OCI-LY7 (cell line): ENCODE data around the gene DHRS3. TPM values are rescaled to one million over a fixed set of nuclear protein-coding genes. Genes with fewer than 3 reads are reported as not detected.

Experiments used
- BruUV-seq: library from RNA; stranded (reverse); fragments of 400-500 nt; replicated peaks from 2 replicates; lab custom pipeline; 2021; lab: Mats Ljungman, UMichigan
- CTCF ChIA-PET: fragments of 300-600 bp; sonication (Branson Sonifier 250); formaldehyde crosslinking; loops from one replicate; lab custom pipeline; 2022; ENCODE audit warnings: antibody characterized with exemption; ENCODE audit not compliant: unreplicated experiment; lab: Charles Lee
- POLR2A ChIA-PET: fragments of 300-600 bp; sonication (Branson Sonifier 250); formaldehyde crosslinking; loops from one replicate; lab custom pipeline; 2022; ENCODE audit warnings: antibody characterized with exemption; lab: Charles Lee
- DNase-seq: peaks from one replicate; pipeline ENCODE4 v3.0.0-alpha.2; 2015; ENCODE audit warnings: low spot score
- H2AFZ ChIP-seq: fragments of 200-600 bp; sonication (generic), shearing (Covaris generic); 2 replicates; pipeline ENCODE4 v1.6.1; 2014; ENCODE audit warnings: mild to moderate bottlenecking, antibody characterized with exemption, low read length, moderate library complexity
- H3K27ac ChIP-seq: fragments of 200-600 bp; sonication (generic); 2 replicates; pipeline ENCODE4 v1.5.1; 2014; ENCODE audit warnings: mixed run types, low read depth, mild to moderate bottlenecking, moderate library complexity, low read length, inconsistent platforms; ENCODE audit not compliant: poor library complexity, severe bottlenecking
- H3K36me3 ChIP-seq: fragments of 200-600 bp; sonication (generic); 2 replicates; pipeline ENCODE4 v1.6.1; 2014; ENCODE audit warnings: mild to moderate bottlenecking, antibody characterized with exemption, low read length, moderate library complexity, mixed read lengths; ENCODE audit not compliant: insufficient read depth
- H3K4me1 ChIP-seq: fragments of 200-600 bp; sonication (generic); 2 replicates; pipeline ENCODE4 v1.5.1; 2014; ENCODE audit warnings: mild to moderate bottlenecking, low read length; ENCODE audit not compliant: insufficient read depth, poor library complexity, severe bottlenecking
- H3K4me2 ChIP-seq: fragments of 200-600 bp; sonication (generic); 2 replicates; pipeline ENCODE4 v1.6.1; 2014; ENCODE audit warnings: mild to moderate bottlenecking, low read length
- H3K4me3 ChIP-seq: fragments of 200-600 bp; sonication (generic); 2 replicates; pipeline ENCODE4 v1.5.1; 2014; ENCODE audit warnings: mild to moderate bottlenecking, low read depth, low read length; ENCODE audit not compliant: poor library complexity, severe bottlenecking
- H3K79me2 ChIP-seq: fragments of 200-600 bp; sonication (generic); 2 replicates; pipeline ENCODE4 v1.6.1; 2016; ENCODE audit warnings: low read depth, mild to moderate bottlenecking, low read length, moderate library complexity, mixed read lengths; ENCODE audit not compliant: insufficient read depth
- H3K9me2 ChIP-seq: fragments of 200-600 bp; sonication (generic); 2 replicates; pipeline ENCODE4 v1.6.1; 2016; ENCODE audit warnings: mild to moderate bottlenecking, low read length, mixed read lengths; ENCODE audit not compliant: insufficient read depth
- H3K9me3 ChIP-seq: fragments of 200-600 bp; sonication (generic); 2 replicates; pipeline ENCODE4 v1.6.1; 2014; ENCODE audit warnings: mild to moderate bottlenecking, mixed run types, low read length, mixed read lengths
- H4K20me1 ChIP-seq: fragments of 200-600 bp; sonication (generic); 2 replicates; pipeline ENCODE4 v1.6.1; 2014; ENCODE audit warnings: mild to moderate bottlenecking, antibody characterized with exemption, low read length, moderate library complexity, mixed read lengths; ENCODE audit not compliant: insufficient read depth
- EZH2phosphoT487 ChIP-seq: fragments of 200-600 bp; sonication (generic); IDR thresholded peaks from 2 replicates; pipeline ENCODE4 v1.6.1; 2018; ENCODE audit warnings: low read depth, borderline replicate concordance, mild to moderate bottlenecking, mixed run types, antibody characterized with exemption, low read length, moderate library complexity, mixed read lengths
- intact Hi-C: fragments of 100-400 bp; cut with micrococcal nuclease; formaldehyde crosslinking; loops from one replicate; pipeline ENCODE4 v1.10.0; 2022; ENCODE audit not compliant: unreplicated experiment
- total RNA-seq, 2 experiments: library from RNA; depleted of rRNA in 1 of 2; stranded (reverse); fragments of >200 nt in 1 of 2; shearing (Covaris generic) in 1 of 2; gene quantifications; 2 replicates each; pipeline ENCODE4 v1.2.3, GENCODE V29; 2014 to 2022
- TF ChIP-seq, protein P1 (sequence below): fragments of 200-600 bp; sonication (generic); conservative IDR thresholded peaks from 2 replicates; pipeline ENCODE4 v1.5.1; 2014; ENCODE audit warnings: mild to moderate bottlenecking, antibody characterized with exemption, low read length, moderate library complexity, mixed read lengths

DHRS3 gene
- total RNA-seq, 2 experiments from 2014 or later: not detected

DNA sequence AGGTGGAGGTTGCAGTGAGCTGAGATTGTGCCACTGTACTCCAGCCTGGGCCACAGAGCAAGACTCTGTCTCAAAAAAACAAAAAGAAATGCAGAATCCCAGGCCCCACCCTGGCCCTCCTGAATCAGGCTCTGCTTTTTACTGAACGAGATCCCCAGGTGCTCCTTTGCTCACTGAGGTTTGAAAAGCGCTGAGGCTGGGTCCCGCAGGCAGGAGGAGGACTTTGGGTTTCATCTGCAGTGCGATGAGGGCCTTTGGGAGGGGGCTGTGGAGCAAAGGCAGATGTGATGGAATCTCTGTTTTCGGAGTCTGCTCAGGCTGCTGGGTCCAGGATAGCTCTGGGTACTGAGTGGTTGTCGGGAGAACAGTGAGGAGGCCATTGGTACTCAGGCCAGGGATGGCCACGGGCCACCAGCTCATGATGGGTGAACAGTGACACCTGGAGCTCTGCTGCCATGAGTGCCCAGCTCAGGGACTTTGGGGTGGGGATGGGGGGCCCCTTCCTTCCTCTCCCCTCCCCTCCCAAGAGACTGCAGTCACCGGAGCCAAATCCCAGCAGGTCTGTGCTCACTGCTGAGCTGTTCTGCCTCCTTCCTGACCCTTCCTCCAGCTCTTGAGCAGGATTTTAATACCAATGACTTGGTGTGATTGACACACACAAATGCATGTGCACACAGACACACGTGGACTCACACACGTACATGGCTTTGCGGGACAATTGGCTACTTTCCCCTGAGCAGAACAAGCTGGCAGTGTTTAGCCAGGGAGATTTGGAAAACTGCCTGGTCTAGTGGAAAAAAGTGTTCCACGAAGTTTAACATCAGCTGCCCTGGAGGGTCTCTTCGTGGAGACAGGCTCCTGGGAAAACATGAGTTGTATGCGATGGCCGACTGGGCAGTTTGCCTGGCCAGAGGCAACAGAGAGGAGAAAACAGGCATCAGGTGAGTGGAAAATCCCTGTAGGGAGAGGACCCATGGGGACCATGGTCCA, 3.6 kb upstream of the DHRS3 start:
- no peaks in the 10 kb centered on the region for H3K36me3 ChIP-seq
- TF ChIP-seq, protein P1, sequence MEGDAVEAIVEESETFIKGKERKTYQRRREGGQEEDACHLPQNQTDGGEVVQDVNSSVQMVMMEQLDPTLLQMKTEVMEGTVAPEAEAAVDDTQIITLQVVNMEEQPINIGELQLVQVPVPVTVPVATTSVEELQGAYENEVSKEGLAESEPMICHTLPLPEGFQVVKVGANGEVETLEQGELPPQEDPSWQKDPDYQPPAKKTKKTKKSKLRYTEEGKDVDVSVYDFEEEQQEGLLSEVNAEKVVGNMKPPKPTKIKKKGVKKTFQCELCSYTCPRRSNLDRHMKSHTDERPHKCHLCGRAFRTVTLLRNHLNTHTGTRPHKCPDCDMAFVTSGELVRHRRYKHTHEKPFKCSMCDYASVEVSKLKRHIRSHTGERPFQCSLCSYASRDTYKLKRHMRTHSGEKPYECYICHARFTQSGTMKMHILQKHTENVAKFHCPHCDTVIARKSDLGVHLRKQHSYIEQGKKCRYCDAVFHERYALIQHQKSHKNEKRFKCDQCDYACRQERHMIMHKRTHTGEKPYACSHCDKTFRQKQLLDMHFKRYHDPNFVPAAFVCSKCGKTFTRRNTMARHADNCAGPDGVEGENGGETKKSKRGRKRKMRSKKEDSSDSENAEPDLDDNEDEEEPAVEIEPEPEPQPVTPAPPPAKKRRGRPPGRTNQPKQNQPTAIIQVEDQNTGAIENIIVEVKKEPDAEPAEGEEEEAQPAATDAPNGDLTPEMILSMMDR: no peak
- no peak for TF ChIP-seq EZH2phosphoT487
- no peaks in the 10 kb centered on the region for H4K20me1 ChIP-seq
- no peak for DNase-seq
- ChIA-PET POLR2A (no interaction called here), CTCF (no interaction called here)
- no peaks in the 10 kb centered on the region for H3K9me3 ChIP-seq
- H2AFZ ChIP-seq: no peak overlapping the region
- H3K79me2 ChIP-seq: no peaks in the 10 kb centered on the region
- no peak overlapping the region for H3K27ac ChIP-seq
- intact Hi-C loops: loop anchor here (5.0 to 10.0 kb wide), 2 partner anchors 349 to 497 kb away; no protein-coding TSS in a partner anchor
- no peaks in the 10 kb centered on the region for H3K4me1 ChIP-seq
- H3K9me2 ChIP-seq: no peaks in the 10 kb centered on the region
- no TSS peak for BruUV-seq
- no peak overlapping the region for H3K4me3 ChIP-seq
- no peak overlapping the region for H3K4me2 ChIP-seq

GRCh38 chr1:12620931-12621330, 2.9 kb upstream of the DHRS3 start:
- Histone ChIP-seq H3K4me1 (no peaks in the 10 kb centered on the region), H4K20me1 (no peaks in the 10 kb centered on the region), H3K9me3 (no peaks in the 10 kb centered on the region), H3K9me2 (no peaks in the 10 kb centered on the region), H3K4me3 (no peak overlapping the region), H3K36me3 (no peaks in the 10 kb centered on the region), H3K79me2 (no peaks in the 10 kb centered on the region), H2AFZ (no peak overlapping the region), H3K27ac (no peak overlapping the region), H3K4me2 (no peak overlapping the region)
- intact Hi-C loops: loop anchor here (1.0 to 10.0 kb wide), 3 partner anchors 307 to 496 kb away; no protein-coding TSS in a partner anchor
- POLR2A ChIA-PET: no interaction called here
- no peak for DNase-seq
- no TSS peak for BruUV-seq
- no peak for TF ChIP-seq EZH2phosphoT487
- TF ChIP-seq, protein P1: no peak
- CTCF ChIA-PET: no interaction called here

- intact Hi-C loops: loop anchor here (1.0 to 10.0 kb wide), 3 partner anchors 306 to 496 kb away; no protein-coding TSS in a partner anchor
- Histone ChIP-seq H3K9me3 (no peaks in the 10 kb centered on the region), H3K4me1 (no peaks in the 10 kb centered on the region), H3K4me2 (no peak overlapping the region), H3K27ac (no peak overlapping the region), H3K9me2 (no peaks in the 10 kb centered on the region), H2AFZ (no peak overlapping the region), H3K79me2 (no peaks in the 10 kb centered on the region), H3K36me3 (no peaks in the 10 kb centered on the region), H4K20me1 (no peaks in the 10 kb centered on the region), H3K4me3 (no peak overlapping the region)
- no peak for DNase-seq
- TF ChIP-seq, protein P1: no peak
- no peak for TF ChIP-seq EZH2phosphoT487
- ChIA-PET CTCF (no interaction called here), POLR2A (no interaction called here)
- no TSS peak for BruUV-seq
These were observed 2.5 kb upstream of the DHRS3 start for GRCh38 chr1:12620488-12620865.
